ENCODE measurements around the gene C19orf73. TPM values are rescaled to one million over a fixed set of nuclear protein-coding genes. Genes with fewer than 3 reads are reported as not detected.
"Not testable (repeated sequence)": the region's sequence is repeated elsewhere in the genome, so short reads cannot be mapped to it uniquely, and the experiment has no call there.

The C19orf73 gene
- total RNA-seq, 1 donor from 2014 or later: 1.2 TPM

DNA sequence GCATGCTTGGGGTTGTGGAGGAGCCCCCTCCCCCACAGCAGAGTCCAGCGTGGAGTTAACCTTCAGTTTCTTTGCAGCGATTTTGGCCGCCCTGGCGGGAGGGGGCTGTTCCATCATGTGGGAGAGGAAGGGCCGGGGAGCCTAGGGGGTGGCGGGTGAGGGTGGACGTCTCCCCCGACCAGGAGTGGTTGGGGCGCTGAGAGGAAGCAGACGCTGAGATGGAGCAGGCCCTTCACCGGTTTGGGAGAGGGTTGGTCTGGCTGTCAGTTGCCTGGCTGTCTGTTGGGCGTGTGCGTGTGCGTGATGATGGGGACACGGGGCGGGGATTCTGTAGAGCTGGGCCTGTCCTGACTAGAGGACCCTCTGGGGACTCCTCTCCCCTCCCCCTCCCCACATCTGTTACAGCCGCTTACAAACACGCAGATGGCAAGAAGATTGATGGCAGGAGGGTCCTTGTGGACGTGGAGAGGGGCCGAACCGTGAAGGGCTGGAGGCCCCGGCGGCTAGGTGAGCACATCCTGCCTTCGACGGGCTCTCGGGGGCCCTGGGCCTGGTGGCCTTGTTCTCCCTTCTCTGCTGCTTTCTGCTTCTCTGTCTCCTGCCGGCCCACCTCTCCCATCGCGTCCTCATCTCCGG lies 14.6 kb downstream of the C19orf73 start:
- DNase-seq (ENCODE audit: low spot score in 2 of 2): no peak
- no peak for FAIRE-seq

DNA sequence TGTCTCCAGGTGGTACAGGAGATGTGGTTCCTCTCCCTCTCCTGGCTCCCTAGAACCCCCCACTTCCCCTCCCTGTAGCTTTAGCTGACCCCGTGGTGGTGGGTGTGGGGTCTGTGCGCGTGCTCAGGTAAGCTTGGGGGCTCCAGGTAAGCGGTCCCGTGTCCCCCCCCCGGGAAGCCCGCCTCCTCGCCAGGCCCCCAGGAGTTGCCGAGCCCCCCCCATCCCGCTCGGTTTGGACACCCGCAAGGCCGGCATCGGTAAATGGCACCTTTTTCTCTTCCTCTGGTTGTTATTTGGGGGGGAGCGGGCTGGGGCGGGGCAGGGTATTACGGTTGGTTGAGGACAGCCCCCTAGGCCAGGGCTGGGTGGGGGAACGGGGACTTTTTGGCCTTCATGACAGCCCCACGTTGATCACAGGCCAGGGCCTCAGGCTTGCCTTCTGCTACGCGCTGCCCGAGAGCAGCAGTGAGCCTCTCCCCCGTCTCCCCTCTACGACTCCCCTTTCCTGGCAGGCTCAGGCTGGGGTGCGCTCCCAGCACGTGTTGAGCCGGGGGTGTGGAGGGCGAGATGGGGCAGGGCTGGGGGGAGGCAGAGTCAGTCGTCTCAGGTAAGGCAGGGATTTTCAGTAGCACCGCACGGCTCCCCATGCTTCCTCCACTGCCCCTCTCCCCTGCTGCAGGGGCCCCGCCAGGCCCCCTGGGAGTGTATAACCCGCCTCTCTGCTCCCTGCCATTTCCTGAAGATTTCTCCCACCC lies 15.4 kb downstream of the C19orf73 start:
- no peak for FAIRE-seq
- no peak for DNase-seq (ENCODE audit: low spot score in 2 of 2)

DNA sequence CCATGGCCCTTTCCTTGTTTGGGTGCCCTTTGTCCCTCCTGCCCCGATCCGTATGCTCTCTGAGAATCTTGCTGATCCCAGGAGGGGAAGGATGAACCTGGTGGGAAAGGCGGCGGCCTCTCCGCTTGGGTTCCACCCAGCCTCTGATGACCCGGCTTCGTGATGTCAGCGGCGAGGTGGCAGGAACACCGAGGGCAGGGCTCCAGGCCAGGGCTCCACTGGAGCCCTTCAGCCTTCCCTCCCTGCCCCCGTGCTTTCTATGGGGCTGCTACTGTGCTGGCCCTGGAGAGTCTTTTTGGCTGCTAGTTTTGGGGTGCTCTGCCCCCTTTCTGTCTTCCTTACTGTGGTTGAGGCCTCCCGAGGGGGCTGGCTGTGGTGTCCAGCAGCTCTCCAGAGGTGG lies 16.6 kb downstream of the C19orf73 start:
- no peak for DNase-seq (ENCODE audit: low spot score in 2 of 2)
- FAIRE-seq: no peak

DNA sequence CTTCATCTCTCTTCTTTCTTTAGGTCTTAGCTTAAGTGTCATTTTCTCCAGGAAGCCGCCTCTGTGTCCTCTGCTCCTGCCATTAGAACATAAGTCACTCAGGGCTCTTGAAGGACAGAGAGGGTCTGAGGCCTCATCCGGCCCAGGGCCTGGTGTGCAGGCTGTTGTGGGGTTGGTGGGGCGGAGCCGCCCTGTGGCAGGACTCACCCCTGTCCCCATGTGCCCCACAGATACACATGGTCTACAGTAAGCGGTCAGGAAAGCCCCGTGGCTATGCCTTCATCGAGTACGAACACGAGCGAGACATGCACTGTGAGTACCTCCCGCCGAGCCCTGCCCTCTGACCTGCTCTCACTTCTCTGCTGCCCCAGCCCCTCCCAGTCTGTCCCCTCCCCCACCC lies 17.8 kb downstream of the C19orf73 start:
- FAIRE-seq: no peak

DNA sequence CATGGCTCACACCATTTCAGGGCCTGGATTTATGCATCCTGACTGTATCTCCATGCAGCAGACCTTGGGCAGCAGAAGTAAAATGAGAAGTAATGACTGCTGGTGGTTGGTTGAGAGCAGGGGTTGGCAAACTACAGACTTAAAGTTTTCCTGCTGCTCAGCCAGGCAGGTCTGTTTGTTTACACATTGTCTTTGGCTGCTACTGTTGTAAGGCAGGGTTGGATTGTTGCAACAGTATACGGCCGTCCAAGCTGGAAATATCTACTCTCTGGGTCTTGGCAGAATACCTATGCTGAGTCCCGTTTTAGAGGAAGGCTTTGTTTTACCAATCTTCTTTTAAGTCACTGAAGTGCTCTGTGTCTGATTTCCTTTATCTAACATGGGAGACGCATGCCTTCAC lies 20.1 kb downstream of the C19orf73 start:
- no peak for DNase-seq (ENCODE audit: low spot score in 2 of 2)
- no peak for FAIRE-seq

More for the DNA sequence above, 17.8 kb downstream of the C19orf73 start:
- no peak for DNase-seq (ENCODE audit: low spot score in 2 of 2)

DNA sequence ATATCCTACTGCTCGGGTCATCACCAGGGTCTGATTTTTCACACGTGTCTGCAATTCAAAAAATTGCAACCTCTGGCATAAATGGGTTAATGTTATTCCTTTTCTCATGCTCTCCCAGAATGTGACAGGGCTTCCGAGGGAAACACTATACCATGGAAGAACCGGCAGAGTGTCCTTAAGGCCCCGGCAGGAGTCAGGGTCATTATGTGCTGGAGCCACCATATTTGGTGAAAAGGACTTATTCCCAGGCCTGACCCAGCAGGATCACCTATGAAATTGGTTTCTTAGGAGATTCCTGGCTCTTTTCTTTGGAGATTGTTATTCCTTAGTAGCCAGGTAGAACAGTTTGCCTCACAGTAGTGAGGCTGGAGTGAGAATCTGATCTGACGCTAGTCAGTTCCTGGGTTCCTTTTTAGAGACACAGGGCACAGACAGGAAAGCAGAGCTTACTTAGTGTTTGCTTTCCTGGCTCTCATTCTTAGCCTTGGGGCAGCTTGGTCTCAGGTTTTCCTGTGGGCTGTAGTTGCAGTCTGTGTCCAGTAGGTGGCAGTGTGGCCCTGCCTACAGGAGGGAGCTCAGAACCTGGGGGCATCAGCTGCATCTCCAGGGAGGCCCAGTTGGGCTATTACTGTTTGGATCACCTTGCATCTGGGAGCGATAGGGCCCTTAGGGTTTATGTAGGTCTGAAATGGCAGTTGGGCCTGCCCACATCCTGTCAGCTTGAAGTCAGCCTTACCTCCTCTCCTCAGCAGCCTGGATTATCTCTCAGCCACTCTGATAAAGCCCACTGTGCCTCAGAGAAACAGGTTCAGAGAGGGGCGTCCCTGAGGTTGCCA lies 21.3 kb downstream of the C19orf73 start:
- FAIRE-seq (no peak), DNase-seq (ENCODE audit: low spot score in 2 of 2) (peak; percentile 69 to 80)

DNA sequence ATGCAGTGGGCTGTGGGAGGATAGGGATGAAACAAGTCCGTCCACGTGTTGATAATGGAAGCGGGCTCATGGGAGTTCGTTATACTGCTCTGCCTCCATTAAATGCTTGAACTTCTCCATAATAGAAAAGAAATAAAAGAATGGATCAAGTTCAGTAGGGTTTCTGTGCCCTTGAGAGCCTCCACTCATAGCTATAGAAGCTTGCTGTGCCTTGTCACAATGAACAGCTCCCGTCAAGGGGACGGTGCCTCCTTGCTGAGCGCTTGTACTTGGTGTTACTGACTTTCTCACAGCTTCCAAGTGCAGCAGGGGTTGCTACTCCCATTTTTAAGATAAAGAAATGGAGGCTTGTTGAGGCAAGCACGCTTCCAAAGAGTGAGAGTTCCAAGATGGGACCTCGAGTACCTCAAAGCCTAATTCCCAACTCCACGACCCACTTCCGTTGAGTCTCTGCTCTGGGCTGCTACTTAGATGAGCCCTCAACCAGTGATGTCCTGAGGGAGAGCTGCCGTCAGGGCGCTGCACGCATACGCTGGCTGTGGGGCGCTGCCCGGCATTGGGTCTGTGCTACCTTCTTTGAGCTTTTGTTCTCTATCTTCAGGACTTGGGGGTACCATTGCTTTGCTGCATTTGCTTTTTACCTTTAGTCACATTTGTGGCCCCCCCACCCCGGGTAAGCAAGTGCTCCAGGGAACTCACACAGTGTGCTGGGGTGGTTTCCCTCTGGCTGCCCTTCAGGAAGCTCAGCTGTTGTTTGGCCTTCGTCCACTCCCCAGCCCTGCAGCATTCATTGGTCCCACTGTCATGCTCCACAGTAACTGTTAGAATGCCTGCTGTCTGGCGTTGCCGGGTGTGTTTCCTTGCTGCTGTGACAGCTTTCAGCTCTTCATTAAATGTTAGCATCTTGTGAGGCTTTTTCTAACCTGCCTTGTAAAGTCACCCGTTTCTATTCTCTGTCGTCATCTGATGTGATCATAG lies 24.1 kb downstream of the C19orf73 start:
- FAIRE-seq: no peak
- no peak for DNase-seq (ENCODE audit: low spot score in 2 of 2)

DNA sequence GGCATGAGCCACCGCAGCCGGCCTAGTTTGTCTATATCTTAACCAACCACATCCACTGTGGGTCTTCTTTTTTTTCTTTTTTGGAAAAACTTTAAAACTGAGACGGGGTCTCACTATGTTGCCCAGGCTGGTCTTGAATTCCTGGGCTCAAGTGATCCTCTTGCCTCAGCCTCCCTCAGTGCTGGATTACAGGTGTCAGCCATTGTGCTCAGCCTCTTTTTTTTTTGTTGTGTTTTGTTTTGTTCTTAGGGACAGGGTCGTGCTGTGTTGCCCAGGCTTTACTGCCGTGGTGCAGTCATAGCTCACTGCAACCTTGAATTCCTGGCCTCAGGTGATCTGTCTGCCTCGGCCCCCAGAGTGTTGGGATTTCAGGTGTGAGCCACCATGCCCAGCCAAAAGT lies 26.3 kb downstream of the C19orf73 start:
- FAIRE-seq (no peak), DNase-seq (ENCODE audit: low spot score in 2 of 2) (no peak)

DNA sequence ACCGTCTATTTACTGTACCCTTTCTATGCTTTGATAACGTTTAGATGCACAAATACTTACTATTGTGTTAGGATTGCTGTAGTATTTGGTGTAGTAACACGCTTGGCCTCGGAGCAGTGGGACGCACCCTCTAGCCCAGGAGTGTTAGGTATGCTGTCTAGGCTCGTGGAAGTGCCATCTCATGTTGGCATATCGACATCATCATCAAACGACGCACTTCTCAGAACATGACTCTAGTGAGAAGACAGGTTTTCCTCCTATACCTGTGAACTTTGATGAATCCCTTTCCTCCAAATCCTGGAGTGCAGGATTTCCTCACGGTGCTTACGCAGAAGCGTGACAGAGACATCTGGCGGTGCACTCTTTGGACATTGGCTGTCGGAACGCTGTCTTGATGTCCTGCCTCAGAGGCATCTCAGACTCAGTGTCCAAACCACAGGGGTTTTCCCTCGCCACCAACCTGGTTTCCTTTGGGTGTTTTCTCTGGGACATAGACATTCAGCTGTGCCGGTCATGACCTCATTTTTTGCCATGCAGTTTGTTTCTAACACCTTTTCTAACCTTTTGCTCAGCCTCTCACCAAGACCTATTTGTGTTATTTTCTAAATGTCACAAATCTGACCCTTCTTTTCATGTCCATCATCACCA lies 27.4 kb downstream of the C19orf73 start:
- FAIRE-seq (no peak), DNase-seq (ENCODE audit: low spot score in 2 of 2) (no peak)

DNA sequence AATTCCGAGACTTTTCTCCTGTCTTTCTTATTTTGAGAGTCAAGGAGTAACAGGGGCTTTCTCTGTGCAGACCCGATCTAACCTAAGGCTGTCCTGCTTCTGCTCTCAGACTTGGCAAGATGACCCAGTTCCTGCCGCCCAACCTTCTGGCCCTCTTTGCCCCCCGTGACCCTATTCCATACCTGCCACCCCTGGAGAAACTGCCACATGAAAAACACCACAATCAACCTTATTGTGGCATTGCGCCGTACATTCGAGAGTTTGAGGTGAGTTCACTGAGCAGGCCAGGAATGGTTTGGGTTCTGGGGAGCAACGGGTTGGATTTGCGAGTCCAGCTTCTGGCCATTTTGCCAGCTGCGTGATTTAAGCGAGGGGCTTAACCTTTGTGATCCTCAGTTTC lies 32.6 kb downstream of the C19orf73 start:
- no peak for FAIRE-seq

DNA sequence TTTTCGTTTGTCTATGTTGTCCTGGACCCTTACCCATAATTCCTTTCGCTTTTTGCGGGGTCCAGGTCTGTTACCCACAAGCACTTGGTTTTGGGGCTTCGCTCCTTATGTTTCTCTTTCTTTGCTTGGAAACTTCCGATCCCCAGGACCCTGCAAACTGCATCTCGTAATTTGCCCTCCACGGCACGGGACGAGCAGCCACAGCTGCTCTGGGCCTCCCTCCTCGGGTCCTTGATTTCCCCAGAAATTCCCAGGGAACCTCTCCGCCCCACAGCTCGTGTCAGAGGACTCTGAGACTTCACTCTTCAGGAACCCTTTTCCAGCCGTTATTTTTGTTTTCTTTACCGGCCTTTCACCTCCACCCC lies 33.1 kb downstream of the C19orf73 start:
- no peak for FAIRE-seq
- no peak for DNase-seq (ENCODE audit: low spot score in 2 of 2)

More for the DNA sequence above, 32.6 kb downstream of the C19orf73 start:
- DNase-seq (ENCODE audit: low spot score in 2 of 2): no peak

DNA sequence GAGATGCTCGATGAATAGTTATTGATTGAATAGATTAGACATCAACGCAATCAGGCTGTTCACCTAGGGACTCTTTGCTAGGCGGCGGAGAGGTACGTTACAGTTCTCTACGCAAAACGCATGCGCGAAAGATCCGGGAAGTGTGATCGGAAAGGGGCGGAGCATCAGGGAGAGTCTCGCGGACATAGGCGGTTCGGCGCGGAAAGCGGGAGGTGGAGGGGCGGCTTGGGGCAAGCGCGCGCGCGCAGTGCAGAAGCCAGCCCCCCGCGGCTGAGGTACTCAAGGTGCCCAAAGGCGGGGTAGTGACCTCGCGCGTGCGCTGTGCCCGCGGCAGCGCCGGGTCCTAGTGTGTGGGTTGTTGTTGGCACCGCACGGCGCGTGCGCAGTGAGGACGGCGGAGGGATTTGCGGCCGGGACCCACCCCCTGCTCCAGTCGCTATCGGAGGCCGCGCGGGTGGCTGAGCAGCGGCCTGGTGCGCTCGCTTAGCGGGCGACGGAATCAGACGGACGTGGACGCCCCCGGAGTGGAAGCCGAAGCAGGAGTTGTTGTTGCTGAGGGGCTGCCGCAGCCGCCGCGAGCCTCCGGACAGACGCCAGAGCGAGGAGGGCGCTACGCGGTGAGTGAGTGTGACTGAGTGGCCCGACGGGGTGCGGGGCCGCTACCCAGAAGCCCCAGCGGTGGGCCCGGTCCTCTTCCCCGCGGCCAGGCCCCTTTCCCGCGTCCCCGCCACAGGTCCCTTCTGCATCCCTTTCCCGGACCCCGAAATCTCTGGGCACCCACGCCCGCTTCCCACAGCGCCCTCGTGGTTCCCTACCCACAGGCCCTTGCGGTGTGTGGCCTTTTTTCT lies 33.7 kb downstream of the C19orf73 start, which contains the start of gene SNRNP70:
Gene SNRNP70, plus strand, starts transcription at position 432 of the 848 bp plus-strand sequence. CDS start 964 bp downstream, outside the sequence.
- no peak for FAIRE-seq
- peak; percentile 97 to 99 for DNase-seq (ENCODE audit: low spot score in 2 of 2)

DNA sequence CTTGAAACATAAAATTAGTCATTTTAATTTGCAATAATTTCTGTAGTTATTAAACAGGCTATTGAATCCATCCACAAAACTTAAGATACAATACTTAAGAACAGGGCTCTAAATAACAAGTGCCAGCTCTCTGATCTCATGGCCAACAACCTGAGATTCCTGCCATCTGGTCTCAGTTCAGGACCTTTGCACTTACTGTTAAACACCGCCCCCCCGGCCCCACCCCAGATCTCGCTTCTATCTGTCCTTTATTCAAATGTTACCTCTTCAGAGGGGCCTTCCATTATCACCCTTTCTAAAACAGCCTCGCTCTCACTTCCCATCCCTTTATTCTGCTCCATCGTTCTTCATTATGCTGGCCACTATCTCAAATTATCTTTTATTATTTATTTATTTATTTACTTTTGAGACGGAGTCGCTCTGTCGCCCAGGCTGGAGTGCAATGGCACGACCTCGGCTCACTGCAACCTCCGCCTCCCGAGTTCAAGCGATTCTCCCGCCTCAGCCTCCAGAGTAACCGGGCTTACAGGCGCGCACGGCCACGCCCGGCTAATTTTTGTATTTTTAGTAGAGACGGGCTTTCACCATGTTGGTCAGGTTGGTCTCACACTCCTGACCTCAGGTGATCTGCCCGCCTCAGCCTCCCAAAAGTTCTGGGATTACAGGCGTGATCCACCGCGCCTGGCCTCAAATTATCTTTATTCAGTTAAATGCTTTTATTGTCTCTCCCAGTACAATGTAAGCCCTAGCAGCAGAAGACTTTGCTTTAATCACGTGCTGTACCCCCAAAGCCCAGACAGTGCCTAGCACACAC lies 34.5 kb downstream of the C19orf73 start:
- FAIRE-seq: no peak
- no peak for DNase-seq (ENCODE audit: low spot score in 2 of 2)

DNA sequence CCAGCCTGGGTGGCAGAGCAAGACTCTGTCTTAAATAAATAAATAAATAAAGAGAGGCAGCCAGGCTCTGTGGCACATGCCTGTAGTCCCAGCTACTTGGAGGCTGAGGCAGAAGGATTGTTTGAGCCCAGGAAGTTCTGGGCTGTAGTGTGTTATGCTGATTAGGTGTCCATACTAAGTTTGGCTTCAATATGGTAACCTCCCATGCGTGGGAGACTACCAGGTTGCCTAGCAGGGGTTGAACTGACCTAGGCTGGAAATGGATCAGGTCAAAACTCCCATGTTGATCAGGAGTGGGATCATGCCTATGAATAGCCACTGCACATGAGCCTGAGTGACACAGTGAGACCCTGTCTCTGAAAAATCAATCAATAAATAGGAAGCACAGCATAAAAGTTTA lies 37.7 kb downstream of the C19orf73 start:
- FAIRE-seq: no peak
- DNase-seq (ENCODE audit: low spot score in 2 of 2): no peak

DNA sequence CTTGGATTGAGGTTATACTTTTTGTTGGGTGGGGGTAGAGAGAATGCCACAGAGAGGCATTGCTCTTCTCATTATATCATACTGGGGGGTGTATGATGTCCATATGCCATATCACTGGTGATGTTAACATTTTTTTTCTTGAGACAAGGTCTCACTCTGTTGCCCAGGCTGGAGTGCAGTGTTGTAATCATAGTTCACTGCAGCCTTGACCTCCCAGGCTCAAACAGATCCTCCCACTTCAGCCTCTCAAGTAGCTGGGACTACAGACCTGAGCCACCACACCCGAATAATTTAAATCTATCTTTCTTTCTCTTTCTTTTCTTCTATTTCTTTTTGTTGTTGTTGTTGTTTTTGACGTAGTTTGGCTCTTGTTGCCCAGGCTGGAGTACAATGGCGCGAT lies 38.6 kb downstream of the C19orf73 start:
- no peak for FAIRE-seq
- DNase-seq (ENCODE audit: low spot score in 2 of 2): no peak

DNA sequence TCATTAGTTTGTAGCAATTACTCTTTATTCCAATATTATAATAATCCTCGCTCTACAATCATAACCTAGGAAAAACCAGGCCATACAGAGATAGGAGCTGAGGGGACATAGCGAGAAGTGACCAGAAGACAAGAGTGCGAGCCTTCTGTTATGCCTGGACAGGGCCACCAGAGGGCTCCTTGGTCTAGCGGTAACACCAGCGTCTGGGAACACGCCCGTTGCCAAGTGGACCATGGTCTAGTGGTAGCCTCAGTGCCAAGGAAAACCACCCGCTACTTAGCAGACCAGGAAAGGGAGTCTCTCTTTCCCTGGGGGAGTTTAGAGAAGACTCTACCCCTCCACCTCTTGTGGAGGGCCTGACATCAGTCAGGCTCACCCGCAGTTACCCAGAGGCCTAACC lies 44.1 kb downstream of the C19orf73 start:
- not testable (repeated sequence) for DNase-seq (ENCODE audit: low spot score in 2 of 2); FAIRE-seq

DNA sequence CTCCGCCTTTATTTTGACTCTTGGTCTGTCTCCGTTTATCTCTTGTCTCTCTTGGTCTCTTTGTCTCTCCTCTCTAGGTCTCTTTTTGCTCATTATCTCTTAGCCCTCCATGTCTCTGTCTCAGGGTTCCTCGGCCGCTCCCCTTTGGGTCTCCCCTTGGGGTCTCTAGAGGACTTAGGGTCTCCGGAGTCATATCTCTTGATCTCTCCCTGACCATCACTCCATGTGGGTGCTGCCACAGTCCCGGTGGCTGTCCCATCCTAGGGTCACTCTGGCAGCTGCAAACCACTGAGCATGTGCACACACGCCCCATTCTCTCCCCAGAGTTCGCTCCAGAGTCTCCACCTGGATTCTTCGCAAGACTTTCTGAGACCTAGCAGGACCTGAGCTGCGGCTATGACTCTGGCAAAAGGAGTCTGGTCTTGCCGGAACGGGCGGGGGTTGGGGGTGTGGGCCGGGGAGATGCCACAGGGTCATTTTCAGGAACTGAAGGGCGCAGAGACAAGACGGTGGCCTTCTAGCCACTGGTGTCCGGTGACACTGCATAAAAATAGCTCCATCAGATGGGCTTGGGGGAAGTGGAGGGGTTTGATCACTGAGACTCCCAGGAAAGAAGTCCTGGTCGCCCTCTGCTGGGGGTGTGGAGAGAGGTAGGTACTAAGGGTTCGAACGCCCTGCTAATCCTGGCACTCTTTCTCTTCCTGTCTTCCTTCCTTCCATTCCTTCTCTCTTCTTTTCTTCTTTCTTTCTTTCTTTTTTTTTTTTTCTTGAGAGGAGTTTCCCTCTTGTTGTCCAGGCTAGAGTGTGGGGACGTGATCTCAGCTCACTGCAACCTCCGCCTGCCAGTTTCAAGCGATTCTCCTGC lies 45.2 kb downstream of the C19orf73 start:
- DNase-seq (ENCODE audit: low spot score in 2 of 2) (no peak), FAIRE-seq (no peak)
